GM12875 (cell line): ENCODE measurements around the gene DAB2IP.

Source experiments
- H3K4me3 ChIP-seq: one replicate; pipeline ENCODE4 v1.5.1; 2011; ENCODE audit warnings: low read depth, low read length, control low read depth
- CTCF ChIP-seq: IDR thresholded peaks from 2 replicates; pipeline ENCODE4 v1.5.1; 2011; ENCODE audit warnings: low read depth, mild to moderate bottlenecking, control low read depth, inconsistent platforms, low read length, moderate library complexity, borderline replicate concordance; ENCODE audit not compliant: insufficient read depth

DAB2IP gene

GRCh38 chr9:121655231-121655755, 3.9 kb downstream of the DAB2IP start:
- TF ChIP-seq CTCF, result no peak
- no peak overlapping the region for H3K4me3 ChIP-seq

GRCh38 chr9:121656941-121657470, 5.6 kb downstream of the DAB2IP start:
- no peak overlapping the region for H3K4me3 ChIP-seq
- no peak for TF ChIP-seq CTCF

- no peak overlapping the region for H3K4me3 ChIP-seq
- no peak for TF ChIP-seq CTCF
These were observed 6.7 kb downstream of the DAB2IP start for GRCh38 chr9:121658166-121658565.

- TF ChIP-seq CTCF, result no peak
- H3K4me3 ChIP-seq, result no peak overlapping the region
These were observed 7.2 kb downstream of the DAB2IP start for GRCh38 chr9:121658591-121658990.

- no peak for TF ChIP-seq CTCF
- no peak overlapping the region for H3K4me3 ChIP-seq
These were observed 8.9 kb downstream of the DAB2IP start for GRCh38 chr9:121660367-121660766.

- no peak overlapping the region for H3K4me3 ChIP-seq
- no peak for TF ChIP-seq CTCF
These were observed 9.4 kb downstream of the DAB2IP start for GRCh38 chr9:121660876-121661275.

GRCh38 chr9:121661328-121661727, 9.9 kb downstream of the DAB2IP start:
- TF ChIP-seq CTCF, result no peak

More at GRCh38 chr9:121661328-121661727, 9.9 kb downstream of the DAB2IP start:
- no peak overlapping the region for H3K4me3 ChIP-seq
